HCT116 (cell line): Measurements from ENCODE around the gene EEIG1. TPM values are rescaled to one million over a fixed set of nuclear protein-coding genes. Genes with fewer than 3 reads are reported as not detected.

Experiments used
- ATAC-seq: fragments of 200-7000 bp; cut with Tn5 transposase; 2 replicates; pipeline ENCODE4 v1.9.1; 2020; ENCODE audit warnings: mild to moderate bottlenecking, moderate library complexity
- BruUV-seq: library from RNA; stranded (reverse); fragments of 400-500 nt; replicated peaks from 2 replicates; lab custom pipeline; 2021; lab: Mats Ljungman, UMichigan
- CTCF ChIA-PET: fragments of 300-600 bp; sonication (Branson Sonifier 250); formaldehyde crosslinking; loops from one replicate; lab custom pipeline; 2021; ENCODE audit warnings: antibody characterized with exemption; lab: Charles Lee
- POLR2A ChIA-PET: fragments of 300-600, 350-600 bp; sonication (Branson Sonifier 250); formaldehyde crosslinking; loops from one replicate; lab custom pipeline; 2021; ENCODE audit warnings: antibody characterized with exemption; lab: Charles Lee
- RAD21 ChIA-PET, 2 experiments: fragments of 300-600 bp; sonication (Branson Sonifier 250); formaldehyde crosslinking; loops; one replicate each; lab custom pipeline; 2023; ENCODE audit warnings: low total read pairs in 2 of 2; ENCODE audit not compliant: uncharacterized antibody in 2 of 2, unreplicated experiment in 2 of 2, low non-redundant PET in 1 of 2; lab: Charles Lee
- DNase-seq: peaks from one replicate; pipeline ENCODE4 v3.0.0-alpha.2; 2010; ENCODE audit warnings: low read depth, low spot score
- H2AFZ ChIP-seq: fragments of 200-600 bp; shearing (Covaris generic), sonication (generic); 2 replicates; pipeline ENCODE4 v1.6.1; 2017; ENCODE audit warnings: low read depth, mixed run types, mixed read lengths, antibody characterized with exemption, low read length; ENCODE audit not compliant: poor library complexity, severe bottlenecking
- H3K27ac ChIP-seq: 2 replicates; pipeline ENCODE4 v1.5.1; 2012; ENCODE audit warnings: low read depth, low read length
- H3K27me3 ChIP-seq: fragments of 200-600 bp; sonication (generic); 2 replicates; pipeline ENCODE4 v1.6.1; 2016; ENCODE audit warnings: mixed run types, low read length, mixed read lengths; ENCODE audit not compliant: insufficient read depth
- H3K36me3 ChIP-seq, 2 experiments: fragments of 200-500 bp in 1 of 2; fragments of 200-600 bp in 1 of 2; sonication (Bioruptor generic) in 1 of 2; sonication (generic) in 1 of 2; 2 replicates each; pipeline versions ENCODE4 v1.5.1 to v1.6.1; 2014 to 2016; ENCODE audit warnings: low read length in 2 of 2, inconsistent platforms in 1 of 2, mixed read lengths in 1 of 2, mixed run types in 1 of 2; ENCODE audit not compliant: insufficient read depth in 2 of 2, control insufficient read depth in 1 of 2
- H3K4me1 ChIP-seq, 2 experiments: fragments of 200-600 bp in 1 of 2; sonication (generic) in 1 of 2; 2 replicates each; pipeline versions ENCODE4 v1.5.1 to v1.6.1; 2012 to 2017; ENCODE audit warnings: low read length in 2 of 2, inconsistent platforms in 1 of 2, mild to moderate bottlenecking in 1 of 2, mixed read lengths in 1 of 2, mixed run types in 1 of 2, moderate library complexity in 1 of 2; ENCODE audit not compliant: insufficient read depth in 2 of 2, control insufficient read depth in 1 of 2
- H3K4me2 ChIP-seq: fragments of 200-600 bp; sonication (generic); 2 replicates; pipeline ENCODE4 v1.6.1; 2017; ENCODE audit warnings: mixed run types, low read length, mixed read lengths
- H3K4me3 ChIP-seq, 2 experiments: fragments of 200-600 bp in 1 of 2; sonication (generic) in 1 of 2; replicated peaks in 1 of 2; 2 replicates each; pipeline ENCODE4 v1.5.1; 2011 to 2016; ENCODE audit warnings: low read length in 2 of 2, control low read depth in 1 of 2, low read depth in 1 of 2, mild to moderate bottlenecking in 1 of 2, mixed read lengths in 1 of 2, mixed run types in 1 of 2
- H3K79me2 ChIP-seq: fragments of 200-600 bp; sonication (generic); 2 replicates; pipeline ENCODE4 v1.6.1; 2017; ENCODE audit warnings: mild to moderate bottlenecking, mixed run types, low read length, moderate library complexity, mixed read lengths; ENCODE audit not compliant: insufficient read depth
- H3K9ac ChIP-seq: fragments of 200-600 bp; sonication (generic); 2 replicates; pipeline ENCODE4 v1.6.1; 2016; ENCODE audit warnings: low read length, mixed read lengths
- H3K9me2 ChIP-seq: fragments of 200-600 bp; sonication (generic), shearing (Covaris generic); 2 replicates; pipeline ENCODE4 v1.6.1; 2017; ENCODE audit warnings: mixed run types, mild to moderate bottlenecking, moderate library complexity; ENCODE audit not compliant: insufficient read depth
- H3K9me3 ChIP-seq, 2 experiments: fragments of 200-500 bp in 1 of 2; fragments of 200-600 bp in 1 of 2; sonication (Bioruptor generic) in 1 of 2; sonication (generic) in 1 of 2; 2 replicates each; pipeline ENCODE4 v1.6.1; 2014 to 2017; ENCODE audit warnings: low read length in 2 of 2, mixed read lengths in 2 of 2, inconsistent platforms in 1 of 2, low read depth in 1 of 2, mild to moderate bottlenecking in 1 of 2, mixed run types in 1 of 2, moderate library complexity in 1 of 2; ENCODE audit not compliant: control insufficient read depth in 1 of 2, insufficient read depth in 1 of 2
- H4K20me1 ChIP-seq: fragments of 200-600 bp; sonication (generic), shearing (Covaris generic); 2 replicates; pipeline ENCODE4 v1.6.1; 2017; ENCODE audit warnings: mixed run types, mild to moderate bottlenecking, moderate library complexity; ENCODE audit not compliant: insufficient read depth
- CEBPB ChIP-seq: IDR thresholded peaks from 2 replicates; pipeline ENCODE4 v1.6.1; 2012; ENCODE audit warnings: low read depth
- EGR1 ChIP-seq: IDR thresholded peaks from 2 replicates; pipeline ENCODE4 v1.6.1; 2012; ENCODE audit warnings: low read depth
- JUND ChIP-seq: IDR thresholded peaks from 2 replicates; pipeline ENCODE4 v1.6.1; 2012
- RAD21 ChIP-seq: IDR thresholded peaks from 2 replicates; pipeline ENCODE4 v1.6.1; 2012; ENCODE audit warnings: low read depth, mild to moderate bottlenecking
- SIN3A ChIP-seq: IDR thresholded peaks from 2 replicates; pipeline ENCODE4 v1.6.1; 2012; ENCODE audit warnings: low read depth
- SP1 ChIP-seq: IDR thresholded peaks from 2 replicates; pipeline ENCODE4 v1.6.1; 2012; ENCODE audit warnings: low read depth
- SRF ChIP-seq: IDR thresholded peaks from 2 replicates; pipeline ENCODE4 v1.6.1; 2012; ENCODE audit warnings: low read depth
- TCF7L2 ChIP-seq: IDR thresholded peaks from 2 replicates; pipeline ENCODE4 v1.7.0; 2011; ENCODE audit warnings: borderline replicate concordance, inconsistent platforms; ENCODE audit not compliant: insufficient read depth, insufficient read length; ENCODE audit errors: extremely low read depth
- YY1 ChIP-seq: IDR thresholded peaks from 2 replicates; pipeline ENCODE4 v1.6.1; 2011; ENCODE audit warnings: low read length, low read depth, moderate library complexity, mild to moderate bottlenecking; ENCODE audit not compliant: insufficient replicate concordance; ENCODE audit errors: extremely low read depth
- ZNF274 ChIP-seq: fragments of 200-500 bp; sonication (Bioruptor generic); IDR thresholded peaks from 2 replicates; pipeline ENCODE4 v1.6.1; 2014; ENCODE audit warnings: mild to moderate bottlenecking, low read depth, low read length, inconsistent platforms
- intact Hi-C: fragments of 100-400 bp; cut with micrococcal nuclease; formaldehyde crosslinking; loops from 2 replicates; pipeline ENCODE4 v1.10.0; 2022
- total RNA-seq: library from RNA; stranded (reverse); gene quantifications from one replicate; pipeline ENCODE4 v1.2.1, GENCODE V29; 2021; ENCODE audit not compliant: unreplicated experiment
- TF ChIP-seq, protein P1 (sequence below): IDR thresholded peaks from 2 replicates; pipeline ENCODE4 v1.6.1; 2012; ENCODE audit warnings: low read depth
- TF ChIP-seq, protein P2 (sequence below): IDR thresholded peaks from 2 replicates; pipeline ENCODE4 v1.6.1; 2012

Gene EEIG1
- total RNA-seq, 1 experiment from 2014 or later, result 44.2 TPM

DNA sequence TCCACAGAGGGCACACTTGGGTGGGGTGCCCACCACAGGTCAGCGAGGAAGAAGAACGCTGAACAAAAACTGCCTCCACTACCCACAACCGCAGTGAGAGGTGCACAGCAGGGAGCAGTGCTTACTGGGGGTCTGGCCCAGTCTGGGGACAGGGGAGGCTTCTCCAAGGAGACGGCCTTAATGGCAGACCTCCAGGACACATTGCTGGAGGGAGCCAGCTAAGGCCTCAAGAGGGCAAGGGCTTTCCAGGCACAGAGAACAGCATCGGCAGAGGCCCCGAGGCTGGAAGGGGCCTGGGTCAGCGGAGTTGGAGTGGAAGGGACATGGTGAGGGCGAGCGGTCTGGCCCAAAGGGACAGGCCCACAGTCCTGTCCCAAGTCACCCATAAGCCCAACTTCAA lies 34.8 kb downstream of the EEIG1 start:
- BruUV-seq, result no TSS peak
- Histone ChIP-seq H3K4me3 (no peak overlapping the region), H3K9me2 (no peaks in the 10 kb centered on the region), H3K36me3 (peaks cover 0 to 9% of the 10 kb centered on the region in 2 experiments; a peak in 2 of 4 replicates), H3K27ac (no peak overlapping the region), H4K20me1 (no peaks in the 10 kb centered on the region), H3K9me3 (no peaks in the 10 kb centered on the region), H3K27me3 (no peaks in the 10 kb centered on the region), H3K4me2 (no peak overlapping the region), H3K79me2 (peaks cover 10% of the 10 kb centered on the region), H2AFZ (no peak overlapping the region), H3K9ac (no peak overlapping the region), H3K4me1 (peaks cover 16 to 31% of the 10 kb centered on the region in 2 experiments)
- intact Hi-C loops, result no loop called here
- ChIA-PET RAD21 (no interaction called here), POLR2A (no interaction called here), CTCF (no interaction called here)
- no peak for ATAC-seq
- DNase-seq, result no peak
- TF ChIP-seq EGR1, result no peak
- TF ChIP-seq, protein P1, sequence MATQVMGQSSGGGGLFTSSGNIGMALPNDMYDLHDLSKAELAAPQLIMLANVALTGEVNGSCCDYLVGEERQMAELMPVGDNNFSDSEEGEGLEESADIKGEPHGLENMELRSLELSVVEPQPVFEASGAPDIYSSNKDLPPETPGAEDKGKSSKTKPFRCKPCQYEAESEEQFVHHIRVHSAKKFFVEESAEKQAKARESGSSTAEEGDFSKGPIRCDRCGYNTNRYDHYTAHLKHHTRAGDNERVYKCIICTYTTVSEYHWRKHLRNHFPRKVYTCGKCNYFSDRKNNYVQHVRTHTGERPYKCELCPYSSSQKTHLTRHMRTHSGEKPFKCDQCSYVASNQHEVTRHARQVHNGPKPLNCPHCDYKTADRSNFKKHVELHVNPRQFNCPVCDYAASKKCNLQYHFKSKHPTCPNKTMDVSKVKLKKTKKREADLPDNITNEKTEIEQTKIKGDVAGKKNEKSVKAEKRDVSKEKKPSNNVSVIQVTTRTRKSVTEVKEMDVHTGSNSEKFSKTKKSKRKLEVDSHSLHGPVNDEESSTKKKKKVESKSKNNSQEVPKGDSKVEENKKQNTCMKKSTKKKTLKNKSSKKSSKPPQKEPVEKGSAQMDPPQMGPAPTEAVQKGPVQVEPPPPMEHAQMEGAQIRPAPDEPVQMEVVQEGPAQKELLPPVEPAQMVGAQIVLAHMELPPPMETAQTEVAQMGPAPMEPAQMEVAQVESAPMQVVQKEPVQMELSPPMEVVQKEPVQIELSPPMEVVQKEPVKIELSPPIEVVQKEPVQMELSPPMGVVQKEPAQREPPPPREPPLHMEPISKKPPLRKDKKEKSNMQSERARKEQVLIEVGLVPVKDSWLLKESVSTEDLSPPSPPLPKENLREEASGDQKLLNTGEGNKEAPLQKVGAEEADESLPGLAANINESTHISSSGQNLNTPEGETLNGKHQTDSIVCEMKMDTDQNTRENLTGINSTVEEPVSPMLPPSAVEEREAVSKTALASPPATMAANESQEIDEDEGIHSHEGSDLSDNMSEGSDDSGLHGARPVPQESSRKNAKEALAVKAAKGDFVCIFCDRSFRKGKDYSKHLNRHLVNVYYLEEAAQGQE, result no peak
- no peak for TF ChIP-seq SP1
- TF ChIP-seq RAD21, result no peak
- TF ChIP-seq YY1, result no peak
- TF ChIP-seq ZNF274, result no peak
- no peak for TF ChIP-seq TCF7L2
- TF ChIP-seq SIN3A, result no peak
- TF ChIP-seq JUND, result no peak
- TF ChIP-seq SRF, result no peak
- TF ChIP-seq, protein P2, sequence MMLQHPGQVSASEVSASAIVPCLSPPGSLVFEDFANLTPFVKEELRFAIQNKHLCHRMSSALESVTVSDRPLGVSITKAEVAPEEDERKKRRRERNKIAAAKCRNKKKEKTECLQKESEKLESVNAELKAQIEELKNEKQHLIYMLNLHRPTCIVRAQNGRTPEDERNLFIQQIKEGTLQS, result no peak
- no peak for TF ChIP-seq CEBPB
